ENCODE results near the gene RPL5.

Gene RPL5

DNA sequence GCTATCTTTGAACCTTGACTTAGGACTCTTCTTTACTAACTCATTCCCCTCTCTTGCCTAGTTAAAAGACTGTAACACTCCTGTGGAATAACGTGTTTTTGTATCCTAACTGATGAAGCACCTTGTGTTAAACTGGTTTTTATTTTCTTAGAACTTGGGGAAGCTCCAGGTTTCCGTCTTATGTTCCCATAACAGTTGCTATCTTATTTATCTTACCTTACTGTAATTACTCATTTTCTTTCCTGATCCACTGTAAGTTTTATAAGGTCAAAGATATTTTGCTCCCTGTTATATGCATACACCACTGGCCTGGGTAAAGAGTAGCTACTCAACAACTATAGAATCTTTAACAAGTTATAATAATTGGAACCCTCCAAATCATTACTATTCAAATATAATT lies 43.1 kb downstream of the RPL5 start:
- no peak for TF ChIP-seq GLIS1 (tag by site-specific recombination; IDR thresholded peaks at IDR 0.05)
- TF ChIP-seq ZNF23 (tag by site-specific recombination; IDR thresholded peaks at IDR 0.05; ENCODE audit: borderline replicate concordance) = no peak
- no peak for TF ChIP-seq ZNF529 (tag by site-specific recombination; IDR thresholded peaks at IDR 0.05; ENCODE audit: insufficient replicate concordance)
- no peak for TF ChIP-seq ZNF785 (tag by site-specific recombination; IDR thresholded peaks at IDR 0.05)
- TF ChIP-seq ZNF114 (tag by site-specific recombination; IDR thresholded peaks at IDR 0.05) = no peak
- TF ChIP-seq PRDM1 (tag by site-specific recombination; IDR thresholded peaks at IDR 0.05) = no peak
- TF ChIP-seq ZNF350 (tag by site-specific recombination; IDR thresholded peaks at IDR 0.05) = no peak
- no peak for TF ChIP-seq ZNF830 (tag by site-specific recombination; IDR thresholded peaks at IDR 0.05; ENCODE audit: low read depth)
- no peak for TF ChIP-seq ZNF433 (tag by site-specific recombination; IDR thresholded peaks at IDR 0.05; ENCODE audit: low read depth)
- no peak for TF ChIP-seq ZNF138 (tag by site-specific recombination; IDR thresholded peaks at IDR 0.05; ENCODE audit: borderline replicate concordance)
- Histone ChIP-seq H3K4me3 (ENCODE audit: low read depth, low read length) (no peak overlapping the region), H3K9me3 (ENCODE audit: control insufficient read depth, insufficient read depth, low read depth, low read length) (no peaks in the 10 kb centered on the region), H3K36me3 (ENCODE audit: control insufficient read depth in 2 of 2, insufficient read depth in 1 of 2, low read length in 2 of 2) (peaks cover 0 to 11% of the 10 kb centered on the region in 2 experiments; a peak in 2 of 3 replicates), H3K27ac (ENCODE audit: extremely low read depth, low read depth, low read length) (no peak overlapping the region), H3K4me1 (ENCODE audit: control insufficient read depth, insufficient read depth, low read length) (0 out of 2 replicates have a peak, but pooled peaks cover 9% of the 10 kb centered on the region)
- POLR2A ChIA-PET = interaction anchor here (0.7 kb wide), 1 partner anchor 11 kb away, joined by 3 read pairs; no protein-coding TSS in a partner anchor
- CTCF ChIA-PET = interaction anchor here (0.8 to 3.2 kb wide), 5 partner anchors 10 to 429 kb away, joined by 3 to 11 read pairs (median 6); no protein-coding TSS in a partner anchor

DNA sequence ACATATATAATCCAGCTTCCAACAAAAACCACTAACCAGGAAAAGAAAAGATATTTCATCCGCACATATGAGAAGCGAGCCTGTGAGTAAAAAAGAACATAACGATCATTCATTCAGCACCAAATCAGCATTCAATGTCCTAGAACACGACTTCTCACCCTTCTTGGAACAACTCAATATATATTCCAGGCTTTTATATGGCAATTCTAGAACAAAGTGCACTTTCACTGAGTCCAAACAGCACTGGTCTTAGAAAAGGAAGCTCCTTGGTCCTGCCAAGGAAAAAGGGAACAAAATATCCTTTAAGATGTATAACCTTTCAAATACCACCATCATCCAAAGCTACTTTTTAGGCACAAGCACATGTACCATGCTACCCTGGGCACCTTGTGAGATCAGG lies 44.5 kb downstream of the RPL5 start:
- H3K4me3 ChIP-seq (ENCODE audit: low read depth, low read length) = no peak overlapping the region
- peaks cover 0 to 11% of the 10 kb centered on the region in 2 experiments; a peak in 2 of 3 replicates for H3K36me3 ChIP-seq (ENCODE audit: control insufficient read depth in 2 of 2, insufficient read depth in 1 of 2, low read length in 2 of 2)
- TF ChIP-seq, protein P1, sequence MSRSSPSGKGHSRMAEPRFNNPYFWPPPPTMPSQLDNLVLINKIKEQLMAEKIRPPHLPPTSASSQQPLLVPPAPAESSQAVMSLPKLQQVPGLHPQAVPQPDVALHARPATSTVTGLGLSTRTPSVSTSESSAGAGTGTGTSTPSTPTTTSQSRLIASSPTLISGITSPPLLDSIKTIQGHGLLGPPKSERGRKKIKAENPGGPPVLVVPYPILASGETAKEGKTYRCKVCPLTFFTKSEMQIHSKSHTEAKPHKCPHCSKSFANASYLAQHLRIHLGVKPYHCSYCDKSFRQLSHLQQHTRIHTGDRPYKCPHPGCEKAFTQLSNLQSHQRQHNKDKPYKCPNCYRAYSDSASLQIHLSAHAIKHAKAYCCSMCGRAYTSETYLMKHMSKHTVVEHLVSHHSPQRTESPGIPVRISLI (tag by site-specific recombination; IDR thresholded peaks at IDR 0.05) = no peak
- TF ChIP-seq SP7 (tag by site-specific recombination; IDR thresholded peaks at IDR 0.05) (no peak), ZNF768 (tag by site-specific recombination; IDR thresholded peaks at IDR 0.05) (no peak), ZNF157 (tag by site-specific recombination; IDR thresholded peaks at IDR 0.05) (no peak), ZFP3 (tag by site-specific recombination; IDR thresholded peaks at IDR 0.05; ENCODE audit: low read depth) (no peak), EGR2 (tag by site-specific recombination; IDR thresholded peaks at IDR 0.05; ENCODE audit: low read depth) (no peak), ZIC2 (tag by site-specific recombination; IDR thresholded peaks at IDR 0.05) (no peak), SP2 (tag by site-specific recombination; IDR thresholded peaks at IDR 0.05) (no peak), ZSCAN16 (tag by site-specific recombination; IDR thresholded peaks at IDR 0.05) (no peak), ZNF423 (tag by site-specific recombination; IDR thresholded peaks at IDR 0.05) (no peak), GLIS1 (tag by site-specific recombination; IDR thresholded peaks at IDR 0.05) (no peak), ZNF350 (tag by site-specific recombination; IDR thresholded peaks at IDR 0.05) (no peak), ZNF549 (tag by site-specific recombination; IDR thresholded peaks at IDR 0.05) (no peak), ZNF202 (tag by site-specific recombination; IDR thresholded peaks at IDR 0.05; ENCODE audit: borderline replicate concordance) (no peak), ZNF391 (tag by site-specific recombination; IDR thresholded peaks at IDR 0.05; ENCODE audit: borderline replicate concordance, low read depth) (no peak), ZNF341 (tag by site-specific recombination; IDR thresholded peaks at IDR 0.05; ENCODE audit: low read depth) (no peak)
- TF ChIP-seq, protein P2, sequence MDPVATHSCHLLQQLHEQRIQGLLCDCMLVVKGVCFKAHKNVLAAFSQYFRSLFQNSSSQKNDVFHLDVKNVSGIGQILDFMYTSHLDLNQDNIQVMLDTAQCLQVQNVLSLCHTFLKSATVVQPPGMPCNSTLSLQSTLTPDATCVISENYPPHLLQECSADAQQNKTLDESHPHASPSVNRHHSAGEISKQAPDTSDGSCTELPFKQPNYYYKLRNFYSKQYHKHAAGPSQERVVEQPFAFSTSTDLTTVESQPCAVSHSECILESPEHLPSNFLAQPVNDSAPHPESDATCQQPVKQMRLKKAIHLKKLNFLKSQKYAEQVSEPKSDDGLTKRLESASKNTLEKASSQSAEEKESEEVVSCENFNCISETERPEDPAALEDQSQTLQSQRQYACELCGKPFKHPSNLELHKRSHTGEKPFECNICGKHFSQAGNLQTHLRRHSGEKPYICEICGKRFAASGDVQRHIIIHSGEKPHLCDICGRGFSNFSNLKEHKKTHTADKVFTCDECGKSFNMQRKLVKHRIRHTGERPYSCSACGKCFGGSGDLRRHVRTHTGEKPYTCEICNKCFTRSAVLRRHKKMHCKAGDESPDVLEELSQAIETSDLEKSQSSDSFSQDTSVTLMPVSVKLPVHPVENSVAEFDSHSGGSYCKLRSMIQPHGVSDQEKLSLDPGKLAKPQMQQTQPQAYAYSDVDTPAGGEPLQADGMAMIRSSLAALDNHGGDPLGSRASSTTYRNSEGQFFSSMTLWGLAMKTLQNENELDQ (tag by site-specific recombination; IDR thresholded peaks at IDR 0.05; ENCODE audit: low read depth) = no peak
- TF ChIP-seq, protein P3, sequence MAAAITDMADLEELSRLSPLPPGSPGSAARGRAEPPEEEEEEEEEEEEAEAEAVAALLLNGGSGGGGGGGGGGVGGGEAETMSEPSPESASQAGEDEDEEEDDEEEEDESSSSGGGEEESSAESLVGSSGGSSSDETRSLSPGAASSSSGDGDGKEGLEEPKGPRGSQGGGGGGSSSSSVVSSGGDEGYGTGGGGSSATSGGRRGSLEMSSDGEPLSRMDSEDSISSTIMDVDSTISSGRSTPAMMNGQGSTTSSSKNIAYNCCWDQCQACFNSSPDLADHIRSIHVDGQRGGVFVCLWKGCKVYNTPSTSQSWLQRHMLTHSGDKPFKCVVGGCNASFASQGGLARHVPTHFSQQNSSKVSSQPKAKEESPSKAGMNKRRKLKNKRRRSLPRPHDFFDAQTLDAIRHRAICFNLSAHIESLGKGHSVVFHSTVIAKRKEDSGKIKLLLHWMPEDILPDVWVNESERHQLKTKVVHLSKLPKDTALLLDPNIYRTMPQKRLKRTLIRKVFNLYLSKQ (tag by site-specific recombination; IDR thresholded peaks at IDR 0.05; ENCODE audit: borderline replicate concordance) = no peak
- ChIA-PET CTCF (interaction anchor here (0.5 to 5.4 kb wide), 6 partner anchors 17 to 124 kb away, joined by 3 to 40 read pairs (median 4); no protein-coding TSS in a partner anchor), POLR2A (no interaction called here)
- H3K9me3 ChIP-seq (ENCODE audit: control insufficient read depth, insufficient read depth, low read depth, low read length) = no peaks in the 10 kb centered on the region
- no peak overlapping the region for H3K27ac ChIP-seq (ENCODE audit: extremely low read depth, low read depth, low read length)
- H3K4me1 ChIP-seq (ENCODE audit: control insufficient read depth, insufficient read depth, low read length) = 0 out of 2 replicates have a peak, but pooled peaks cover 9% of the 10 kb centered on the region
